H9 (cell line): Measurements from ENCODE around the gene SCFD1. TPM values are rescaled to one million over a fixed set of nuclear protein-coding genes. Genes with fewer than 3 reads are reported as not detected.

Experiments
- DNase-seq: peaks from one replicate; pipeline ENCODE4 v3.0.0-alpha.2; 2017
- H2AFZ ChIP-seq: one replicate; pipeline ENCODE4 v1.6.1; 2013; ENCODE audit warnings: mild to moderate bottlenecking, low read length, control low read depth, moderate library complexity
- H2AK5ac ChIP-seq: 2 replicates; pipeline ENCODE4 v1.6.1; 2013; ENCODE audit warnings: low read length, control low read depth, mixed read lengths; ENCODE audit not compliant: insufficient read length
- H2BK120ac ChIP-seq: one replicate; pipeline ENCODE4 v1.6.1; 2013; ENCODE audit warnings: low read depth, mild to moderate bottlenecking, low read length, control low read depth, inconsistent platforms; ENCODE audit not compliant: poor library complexity, severe bottlenecking
- H2BK12ac ChIP-seq: 2 replicates; pipeline ENCODE4 v1.6.1; 2013; ENCODE audit warnings: low read length, control low read depth, mixed read lengths, low read depth; ENCODE audit not compliant: insufficient read length
- H2BK15ac ChIP-seq: 2 replicates; pipeline ENCODE4 v1.6.1; 2013; ENCODE audit warnings: low read depth, low read length, control low read depth
- H2BK20ac ChIP-seq: one replicate; pipeline ENCODE4 v1.6.1; 2013; ENCODE audit warnings: low read depth, mild to moderate bottlenecking, low read length, control low read depth, inconsistent platforms; ENCODE audit not compliant: poor library complexity, severe bottlenecking
- H2BK5ac ChIP-seq: 2 replicates; pipeline ENCODE4 v1.6.1; 2013; ENCODE audit warnings: low read length, control low read depth, mixed read lengths; ENCODE audit not compliant: insufficient read length
- H3K14ac ChIP-seq: 2 replicates; pipeline ENCODE4 v1.6.1; 2013; ENCODE audit warnings: low read length, control low read depth; ENCODE audit not compliant: insufficient read depth
- H3K18ac ChIP-seq: 2 replicates; pipeline ENCODE4 v1.6.1; 2013; ENCODE audit warnings: low read depth, mild to moderate bottlenecking, mixed read lengths, low read length, control low read depth; ENCODE audit not compliant: insufficient read length
- H3K23ac ChIP-seq: 2 replicates; pipeline ENCODE4 v1.6.1; 2013; ENCODE audit warnings: low read length, control low read depth, mixed read lengths, low read depth; ENCODE audit not compliant: insufficient read length
- H3K23me2 ChIP-seq: 2 replicates; pipeline ENCODE4 v1.6.1; 2013; ENCODE audit warnings: low read depth, mild to moderate bottlenecking, mixed read lengths, low read length, control low read depth; ENCODE audit not compliant: insufficient read length, poor library complexity, severe bottlenecking
- H3K27ac ChIP-seq: 2 replicates; pipeline ENCODE4 v1.5.1; 2013; ENCODE audit warnings: low read length, control low read depth, mixed read lengths, low read depth; ENCODE audit not compliant: insufficient read length
- H3K27me3 ChIP-seq: 2 replicates; pipeline ENCODE4 v1.6.1; 2013; ENCODE audit warnings: low read length, control low read depth, inconsistent platforms; ENCODE audit not compliant: insufficient read depth
- H3K4ac ChIP-seq: 2 replicates; pipeline ENCODE4 v1.6.1; 2013; ENCODE audit warnings: low read depth, mild to moderate bottlenecking, control low read depth, inconsistent platforms, low read length, moderate library complexity
- H3K4me1 ChIP-seq: 2 replicates; pipeline ENCODE4 v1.6.1; 2013; ENCODE audit warnings: low read length, control low read depth, inconsistent platforms; ENCODE audit not compliant: insufficient read depth
- H3K4me2 ChIP-seq: 2 replicates; pipeline ENCODE4 v1.6.1; 2013; ENCODE audit warnings: low read length, control low read depth, mixed read lengths; ENCODE audit not compliant: insufficient read length, insufficient read depth
- H3K56ac ChIP-seq: 2 replicates; pipeline ENCODE4 v1.6.1; 2013; ENCODE audit warnings: low read depth, mild to moderate bottlenecking, mixed read lengths, low read length, control low read depth; ENCODE audit not compliant: insufficient read length
- H3K79me1 ChIP-seq: 2 replicates; pipeline ENCODE4 v1.6.1; 2013; ENCODE audit warnings: low read depth, mild to moderate bottlenecking, moderate library complexity, low read length, control low read depth, inconsistent platforms; ENCODE audit not compliant: insufficient read depth, poor library complexity, severe bottlenecking
- H3K79me2 ChIP-seq: 2 replicates; pipeline ENCODE4 v1.6.1; 2013; ENCODE audit warnings: low read length, control low read depth, inconsistent platforms; ENCODE audit not compliant: insufficient read depth
- H3K9ac ChIP-seq: 2 replicates; pipeline ENCODE4 v1.6.1; 2013; ENCODE audit warnings: low read length, control low read depth, mixed read lengths; ENCODE audit not compliant: insufficient read length; ENCODE audit errors: extremely low read depth
- H3K9me3 ChIP-seq: one replicate; pipeline ENCODE4 v1.6.1; 2013; ENCODE audit warnings: low read depth, low read length, inconsistent platforms; ENCODE audit not compliant: control insufficient read depth
- H3T11ph ChIP-seq: one replicate; pipeline ENCODE4 v1.6.1; 2013; ENCODE audit warnings: mild to moderate bottlenecking, low read length, control low read depth, inconsistent platforms
- H4K20me1 ChIP-seq: one replicate; pipeline ENCODE4 v1.6.1; 2013; ENCODE audit not compliant: control insufficient read depth, insufficient read length, insufficient read depth
- H4K5ac ChIP-seq: 2 replicates; pipeline ENCODE4 v1.6.1; 2013; ENCODE audit warnings: low read depth, mild to moderate bottlenecking, mixed read lengths, low read length, control low read depth; ENCODE audit not compliant: insufficient read length
- H4K8ac ChIP-seq: replicated peaks from 2 replicates; pipeline ENCODE4 v1.6.1; 2013; ENCODE audit warnings: low read length, control low read depth, mixed read lengths, low read depth; ENCODE audit not compliant: insufficient read length
- H4K91ac ChIP-seq: 2 replicates; pipeline ENCODE4 v1.6.1; 2013; ENCODE audit warnings: low read depth, mild to moderate bottlenecking, moderate library complexity, mixed read lengths, low read length, control low read depth; ENCODE audit not compliant: insufficient read length
- H3K27ac Mint-ChIP-seq, 3 experiments: 2 replicates in 2 of 3; 3 replicates in 1 of 3; pipeline ENCODE4 v1.8.0; 2020 to 2021; ENCODE audit warnings: mixed read lengths in 3 of 3, mild to moderate bottlenecking in 1 of 3, moderate library complexity in 1 of 3
- H3K27me3 Mint-ChIP-seq: 2 replicates; pipeline ENCODE4 v1.8.0; 2021; ENCODE audit warnings: low read depth, mild to moderate bottlenecking, moderate library complexity, mixed read lengths
- H3K36me3 Mint-ChIP-seq, 3 experiments: 2 replicates in 2 of 3; 3 replicates in 1 of 3; pipeline ENCODE4 v1.8.0; 2020 to 2021; ENCODE audit warnings: low read depth in 3 of 3, mixed read lengths in 3 of 3; ENCODE audit not compliant: insufficient read depth in 1 of 3
- H3K4me1 Mint-ChIP-seq, 2 experiments: 2 replicates each; pipeline ENCODE4 v1.8.0; 2020; ENCODE audit warnings: mixed read lengths in 2 of 2
- H3K4me3 Mint-ChIP-seq, 2 experiments: 2 replicates in 1 of 2; 3 replicates in 1 of 2; pipeline ENCODE4 v1.8.0; 2020 to 2021; ENCODE audit warnings: mild to moderate bottlenecking in 2 of 2, mixed read lengths in 2 of 2, moderate library complexity in 1 of 2
- H3K9me3 Mint-ChIP-seq, 2 experiments: 2 replicates in 1 of 2; 3 replicates in 1 of 2; pipeline ENCODE4 v1.8.0; 2020; ENCODE audit warnings: mild to moderate bottlenecking in 2 of 2, mixed read lengths in 2 of 2, moderate library complexity in 1 of 2
- CTCF ChIP-seq: fragments of 200-600 bp; sonication (generic); conservative IDR thresholded peaks from 3 replicates; pipeline ENCODE4 v1.8.0; 2021; ENCODE audit warnings: antibody characterized with exemption, mild to moderate bottlenecking
- total RNA-seq: library from RNA; stranded (reverse); gene quantifications from 2 replicates; pipeline ENCODE4 v1.2.1, GENCODE V29; 2021

SCFD1 gene
- total RNA-seq, 1 experiment from 2014 or later: 85.2 TPM

- no peak overlapping the region for H2BK15ac ChIP-seq
- H3K9ac ChIP-seq: no peak overlapping the region
- H3K23ac ChIP-seq: no peak overlapping the region
- no peaks in the 10 kb centered on the region for H3K79me2 ChIP-seq
- H3K27ac ChIP-seq: no peak overlapping the region
- H4K20me1 ChIP-seq: no peaks in the 10 kb centered on the region
- no peak for DNase-seq
- H3K9me3 Mint-ChIP-seq: no peaks in the 10 kb centered on the region
- no peaks in the 10 kb centered on the region for H3K27me3 ChIP-seq
- H3K36me3 Mint-ChIP-seq: no peaks in the 10 kb centered on the region
- H4K8ac ChIP-seq: no peak overlapping the region
- H4K91ac ChIP-seq: no peak overlapping the region
- no peak overlapping the region for H3K27ac Mint-ChIP-seq
- no peaks in the 10 kb centered on the region for H3K23me2 ChIP-seq
- no peaks in the 10 kb centered on the region for H3K9me3 ChIP-seq
- H2BK120ac ChIP-seq: no peak overlapping the region
- no peaks in the 10 kb centered on the region for H3K4me1 ChIP-seq
- H3K14ac ChIP-seq: no peak overlapping the region
- H3K4me1 Mint-ChIP-seq: peaks cover 0 to 4% of the 10 kb centered on the region in 2 experiments; a peak in 1 of 4 replicates
- no peak overlapping the region for H2AFZ ChIP-seq
- no peak overlapping the region for H3T11ph ChIP-seq
- no peak overlapping the region for H3K4ac ChIP-seq
- no peak overlapping the region for H2AK5ac ChIP-seq
- H3K4me2 ChIP-seq: no peak overlapping the region
- no peak overlapping the region for H4K5ac ChIP-seq
- no peak overlapping the region for H2BK20ac ChIP-seq
- H3K4me3 Mint-ChIP-seq: no peak overlapping the region
- H3K18ac ChIP-seq: no peak overlapping the region
- H3K79me1 ChIP-seq: no peaks in the 10 kb centered on the region
- H3K27me3 Mint-ChIP-seq: no peaks in the 10 kb centered on the region
- no peak overlapping the region for H2BK5ac ChIP-seq
- no peak overlapping the region for H3K56ac ChIP-seq
- TF ChIP-seq CTCF: no peak
- H2BK12ac ChIP-seq: no peak overlapping the region
These were observed 157.1 kb downstream of the SCFD1 start for GRCh38 chr14:30779210-30779609.

Other genes with a start within 250 kb of the SCFD1 start
- gene G2E3, start 63.2 kb upstream of the SCFD1 start, total RNA-seq: 49.2 and 53.8 TPM in 2 replicates